Measurements from ENCODE around the gene HTR3E.
"Not testable (repeated sequence)": the region's sequence is repeated elsewhere in the genome, so short reads cannot be mapped to it uniquely, and the experiment has no call there.

The HTR3E gene, protein sequence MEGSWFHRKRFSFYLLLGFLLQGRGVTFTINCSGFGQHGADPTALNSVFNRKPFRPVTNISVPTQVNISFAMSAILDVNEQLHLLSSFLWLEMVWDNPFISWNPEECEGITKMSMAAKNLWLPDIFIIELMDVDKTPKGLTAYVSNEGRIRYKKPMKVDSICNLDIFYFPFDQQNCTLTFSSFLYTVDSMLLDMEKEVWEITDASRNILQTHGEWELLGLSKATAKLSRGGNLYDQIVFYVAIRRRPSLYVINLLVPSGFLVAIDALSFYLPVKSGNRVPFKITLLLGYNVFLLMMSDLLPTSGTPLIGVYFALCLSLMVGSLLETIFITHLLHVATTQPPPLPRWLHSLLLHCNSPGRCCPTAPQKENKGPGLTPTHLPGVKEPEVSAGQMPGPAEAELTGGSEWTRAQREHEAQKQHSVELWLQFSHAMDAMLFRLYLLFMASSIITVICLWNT

GRCh38 chr3:184096811-184097383 lies at the start of gene HTR3E:
Gene HTR3E (plus strand): TSS chr3:184097064. CDS start chr3:184097530, 466 bp downstream.
- DNase-seq (ENCODE audit: low spot score) = no peak

DNA sequence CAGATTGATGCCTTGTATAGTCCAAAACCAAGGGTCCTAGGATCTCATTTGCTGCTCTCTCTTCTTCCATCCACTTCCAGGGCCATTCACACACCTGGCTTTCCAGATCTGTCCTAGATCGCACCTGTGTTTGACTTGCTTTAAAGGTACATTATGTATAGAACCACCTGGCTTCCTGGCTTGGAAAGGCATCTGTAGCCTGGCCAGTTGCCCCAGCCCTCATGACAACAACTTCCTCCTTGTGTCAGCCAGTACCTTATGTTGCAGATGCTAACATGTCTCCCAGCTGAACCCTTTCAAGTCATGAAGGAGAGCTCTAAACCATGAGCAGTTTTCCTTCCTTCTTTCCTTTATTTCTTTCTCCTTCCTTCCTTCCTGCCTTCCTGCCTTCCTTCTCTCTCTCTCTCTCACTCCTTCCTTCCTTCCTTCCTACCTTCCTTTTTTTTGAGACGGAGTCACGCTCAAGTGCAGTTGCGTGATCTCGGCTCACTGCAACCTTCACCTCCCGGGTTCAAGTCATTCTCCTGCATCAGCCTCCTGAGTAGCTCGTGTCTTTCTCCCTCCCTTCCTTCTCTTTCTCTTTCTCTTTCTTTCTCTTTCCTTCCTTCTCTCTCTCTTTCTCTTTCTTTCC lies 46.5 kb upstream of the HTR3E start:
- no peak for DNase-seq (ENCODE audit: low spot score)

GRCh38 chr3:184052767-184053166 lies 44.1 kb upstream of the HTR3E start, which contains the start of gene HTR3C:
Gene HTR3C (plus strand): TSS chr3:184053047. CDS start chr3:184053081, 34 bp downstream.
- no peak for DNase-seq (ENCODE audit: low spot score)

DNA sequence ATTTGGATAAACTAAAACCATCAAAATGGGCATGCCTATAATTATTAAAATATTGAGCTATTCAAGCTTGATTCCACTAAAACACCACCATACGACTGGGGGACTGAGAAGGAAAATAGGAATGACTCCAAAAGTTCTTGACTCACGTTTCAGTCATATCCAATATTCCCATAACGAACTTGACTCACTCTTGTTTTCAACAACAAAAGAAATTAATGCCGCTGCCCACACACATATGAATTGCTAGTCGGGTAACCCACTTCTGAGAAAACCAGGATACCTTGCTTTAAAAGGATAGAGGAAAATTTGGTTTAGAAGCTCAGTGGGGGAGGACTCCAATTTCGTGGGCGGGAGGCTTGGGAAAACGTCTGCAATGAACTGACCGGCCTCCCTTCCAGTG lies 38.8 kb upstream of the HTR3E start:
- DNase-seq (ENCODE audit: low spot score) = no peak

DNA sequence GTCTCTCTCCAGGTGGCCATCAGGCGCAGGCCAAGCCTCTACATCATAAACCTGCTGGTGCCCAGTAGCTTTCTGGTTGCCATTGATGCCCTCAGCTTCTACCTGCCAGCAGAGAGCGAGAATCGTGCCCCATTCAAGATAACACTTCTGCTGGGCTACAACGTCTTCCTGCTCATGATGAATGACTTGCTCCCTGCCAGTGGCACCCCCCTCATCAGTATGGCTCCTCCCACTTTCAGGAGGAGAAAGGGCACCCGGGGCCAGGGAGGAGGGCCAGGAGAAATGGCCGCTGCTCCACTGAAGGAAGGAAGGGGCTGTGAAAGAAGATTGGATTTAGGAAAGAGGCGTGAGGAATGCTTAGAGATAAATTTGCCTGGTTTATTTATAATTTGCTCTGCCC lies 37.4 kb upstream of the HTR3E start:
- DNase-seq (ENCODE audit: low spot score) = no peak

DNA sequence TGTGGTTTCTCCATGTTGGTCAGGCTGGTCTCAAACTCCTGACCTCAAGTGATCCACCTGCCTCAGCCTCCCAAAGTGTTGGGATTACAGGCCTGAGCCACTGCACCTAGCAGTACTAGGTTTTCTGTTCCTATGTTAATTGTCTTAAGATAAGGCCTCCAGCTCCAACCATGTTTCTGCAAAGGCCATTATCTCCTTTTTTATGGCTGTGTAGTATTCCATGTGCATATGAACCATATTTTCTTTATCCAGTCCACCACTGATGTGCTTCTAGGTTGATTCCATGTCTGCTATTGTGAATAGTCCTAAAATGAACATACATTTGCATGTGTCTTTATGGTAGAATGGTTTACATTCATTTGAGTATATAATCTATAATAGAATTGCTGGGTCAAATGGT lies 34.2 kb upstream of the HTR3E start:
- DNase-seq (ENCODE audit: low spot score) = no peak

DNA sequence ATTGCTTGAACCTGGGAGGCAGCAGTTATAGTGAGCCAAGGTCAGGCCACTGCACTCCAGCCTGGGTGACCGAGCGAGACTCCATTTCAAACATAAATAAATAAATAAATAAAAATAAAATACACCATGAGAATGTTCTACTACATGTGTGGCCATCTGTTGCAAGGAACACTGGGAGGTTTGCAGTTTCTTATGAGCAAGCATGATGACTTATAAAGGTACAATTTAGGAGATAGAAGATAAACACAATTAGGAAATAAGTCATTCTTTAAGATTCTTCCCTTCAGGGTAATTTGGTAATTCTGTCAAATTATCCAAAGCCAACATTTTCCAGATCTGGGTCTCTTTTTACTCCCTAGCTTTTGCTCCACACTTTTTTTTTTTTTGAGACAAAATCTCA lies 30.7 kb upstream of the HTR3E start:
- DNase-seq (ENCODE audit: low spot score) = no peak

DNA sequence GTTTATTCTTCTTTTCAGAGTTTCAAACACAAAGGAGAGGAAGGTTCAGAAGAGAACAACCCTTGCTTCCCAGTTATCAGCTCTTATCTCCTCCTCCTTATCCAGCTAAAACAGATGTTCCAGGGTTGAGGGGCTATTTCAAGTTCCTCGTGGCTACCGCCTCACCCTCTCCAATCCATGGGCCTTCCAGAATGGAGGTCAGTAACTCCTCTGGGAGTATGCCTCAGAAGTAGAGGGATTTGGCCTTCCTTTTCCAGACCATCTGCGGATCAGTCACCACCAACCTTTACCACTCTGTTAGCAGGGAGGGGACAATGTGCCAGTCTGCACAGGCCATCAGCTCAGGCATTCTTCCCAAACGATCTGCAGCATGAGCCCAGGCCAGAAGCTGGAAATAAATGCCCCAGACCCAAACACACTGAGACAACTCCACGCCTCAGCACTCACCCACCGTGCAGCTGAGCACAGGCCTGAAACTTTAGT lies 29.2 kb upstream of the HTR3E start:
- no peak for DNase-seq (ENCODE audit: low spot score)

GRCh38 chr3:184068344-184068743 lies 28.5 kb upstream of the HTR3E start:
- DNase-seq (ENCODE audit: low spot score) = no peak

DNA sequence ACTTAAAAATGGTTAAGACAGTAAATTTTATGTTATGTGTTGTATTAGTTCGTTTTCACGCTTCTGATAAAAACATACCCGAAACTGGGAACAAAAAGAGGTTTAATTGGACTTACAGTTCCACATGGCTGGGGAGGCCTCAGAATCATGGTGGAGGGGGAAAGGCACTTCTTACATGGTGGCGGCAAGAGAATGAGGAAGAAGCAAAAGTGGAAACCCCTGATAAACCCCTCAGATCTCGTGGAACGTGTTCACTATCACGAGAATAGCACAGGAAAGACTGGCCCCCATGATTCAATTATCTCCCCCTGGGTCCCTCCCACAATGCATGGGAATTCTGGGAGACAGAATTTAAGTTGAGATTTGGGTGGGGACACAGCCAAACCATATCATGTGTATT lies 25.7 kb upstream of the HTR3E start:
- not testable (repeated sequence) for DNase-seq (ENCODE audit: low spot score)

- no peak for DNase-seq (ENCODE audit: low spot score)
Measured at GRCh38 chr3:184073621-184074020, 23.2 kb upstream of the HTR3E start.

GRCh38 chr3:184075901-184076300 lies 21.0 kb upstream of the HTR3E start:
- no peak for DNase-seq (ENCODE audit: low spot score)

DNA sequence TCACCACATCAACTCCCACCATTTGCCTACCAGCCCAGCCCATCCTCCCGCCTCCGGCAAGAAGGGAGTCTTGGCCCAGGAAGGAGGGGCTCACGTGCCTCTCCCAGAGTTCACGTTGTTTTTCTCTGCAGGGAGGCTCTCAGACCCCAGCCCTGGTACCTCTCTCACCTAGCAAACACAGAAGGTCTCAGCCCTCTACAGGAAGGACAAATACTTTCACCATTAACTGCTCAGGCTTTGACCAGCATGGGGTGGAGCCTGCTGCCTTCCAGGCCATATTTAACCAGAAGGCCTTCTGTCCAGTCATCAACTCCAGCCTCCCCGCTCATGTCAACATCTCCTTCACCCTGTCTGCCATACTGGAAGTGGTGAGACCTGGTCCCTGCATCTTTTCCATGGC lies 19.0 kb upstream of the HTR3E start:
- no peak for DNase-seq (ENCODE audit: low spot score)

DNA sequence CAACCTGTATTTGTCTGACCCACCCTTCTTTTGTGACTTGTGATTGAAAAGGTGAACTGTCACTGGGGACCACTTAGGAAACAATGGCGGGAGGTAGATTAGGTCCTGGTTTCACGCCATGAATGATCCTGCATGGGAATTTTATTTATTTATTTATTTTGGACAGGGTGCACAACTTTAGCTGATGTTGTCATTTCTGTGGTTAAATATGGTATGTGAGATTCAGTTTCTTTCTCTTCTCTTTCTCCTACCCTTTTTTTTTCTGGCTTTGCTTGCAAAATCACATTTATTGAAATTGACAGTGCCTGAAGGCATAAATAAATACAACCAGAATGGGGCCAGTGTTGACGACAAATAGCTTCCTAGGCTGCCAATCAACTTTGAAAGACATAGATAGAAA lies 18.0 kb upstream of the HTR3E start:
- no peak for DNase-seq (ENCODE audit: low spot score)

GRCh38 chr3:184081116-184081830 lies 15.6 kb upstream of the HTR3E start:
- no peak for DNase-seq (ENCODE audit: low spot score)

GRCh38 chr3:184082034-184082433 lies 14.8 kb upstream of the HTR3E start:
- no peak for DNase-seq (ENCODE audit: low spot score)

DNA sequence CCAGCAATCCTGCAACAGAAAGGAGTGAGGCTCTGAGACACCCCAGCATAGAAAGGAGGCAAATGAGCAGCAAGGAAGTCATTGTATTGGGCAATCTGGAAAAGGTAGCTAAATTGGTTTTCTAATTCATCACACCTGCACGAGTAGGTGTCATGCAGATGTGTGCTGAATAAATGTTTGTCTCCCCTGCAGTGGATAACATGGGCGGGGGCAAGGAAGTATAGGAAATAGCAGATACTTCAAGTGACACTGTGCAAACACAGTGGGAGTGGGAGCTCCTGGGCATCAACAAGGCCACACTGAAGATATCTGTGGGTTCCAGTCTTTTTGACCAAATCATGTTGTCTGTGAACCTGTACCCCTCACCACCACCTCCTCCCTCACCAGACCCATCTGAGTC lies 14.4 kb upstream of the HTR3E start:
- no peak for DNase-seq (ENCODE audit: low spot score)

DNA sequence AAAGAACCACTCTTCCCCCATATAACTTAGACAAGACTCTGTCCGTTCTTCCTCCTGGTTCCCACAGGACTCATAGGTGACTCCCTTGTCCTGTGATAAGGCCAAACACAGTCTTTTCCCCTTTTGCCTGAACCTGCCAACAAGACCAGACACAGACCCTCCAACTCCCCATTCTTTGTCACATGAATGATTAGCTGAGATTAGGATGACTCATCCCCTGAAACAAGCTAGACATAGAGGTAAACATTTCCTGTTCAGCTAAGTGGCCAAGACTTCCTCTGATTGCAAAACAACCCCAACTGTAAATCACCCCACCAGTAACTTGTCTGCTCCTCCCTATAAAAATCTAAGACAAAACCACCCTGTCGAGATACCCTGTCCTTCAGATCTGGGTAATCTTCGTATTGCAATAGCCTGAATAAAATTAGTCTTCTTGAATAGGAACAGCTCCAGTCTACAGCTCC lies 11.4 kb upstream of the HTR3E start:
- DNase-seq (ENCODE audit: low spot score) = no peak

GRCh38 chr3:184092199-184092598 lies 4.7 kb upstream of the HTR3E start:
- no peak for DNase-seq (ENCODE audit: low spot score)

GRCh38 chr3:184097556-184097955 lies 692 bp downstream of the HTR3E start:
- no peak for DNase-seq (ENCODE audit: low spot score)

DNA sequence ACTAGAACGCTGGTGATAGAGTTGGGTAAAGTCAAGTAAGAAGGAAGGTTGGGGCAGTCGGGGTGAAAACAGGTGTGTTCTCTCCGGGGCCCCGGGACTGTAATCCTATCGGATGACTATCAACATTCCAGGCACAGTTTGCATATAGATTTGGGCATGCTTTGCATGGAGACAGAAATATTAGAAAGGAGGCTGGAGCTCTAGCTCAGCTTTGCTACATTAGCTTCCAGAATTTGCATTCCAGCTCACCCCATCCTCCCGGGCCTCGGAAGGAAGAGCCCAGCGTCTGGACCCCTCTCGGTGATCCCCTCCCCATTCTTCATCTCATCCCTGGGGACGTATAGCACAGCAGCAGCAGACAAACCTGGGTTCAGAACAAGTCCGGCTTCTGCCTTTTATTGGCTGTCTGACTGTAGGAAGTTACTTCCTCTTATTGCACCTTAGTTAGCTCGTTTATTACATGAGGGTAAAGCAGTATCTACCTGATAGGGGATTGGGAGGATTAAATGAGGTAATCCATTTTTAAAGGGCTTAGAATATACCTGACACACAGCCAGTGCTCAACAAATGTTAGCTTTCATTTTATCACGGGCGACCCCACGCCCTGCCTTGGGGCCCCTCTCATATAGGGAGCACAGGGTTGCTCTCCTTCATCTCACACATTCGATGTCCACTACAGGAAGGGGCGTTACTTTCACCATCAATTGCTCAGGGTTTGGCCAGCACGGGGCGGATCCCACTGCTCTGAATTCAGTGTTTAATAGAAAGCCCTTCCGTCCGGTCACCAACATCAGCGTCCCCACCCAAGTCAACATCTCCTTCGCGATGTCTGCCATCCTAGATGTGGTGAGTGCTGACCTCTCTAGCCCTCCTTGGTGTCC lies 3.2 kb downstream of the HTR3E start:
- no peak for DNase-seq (ENCODE audit: low spot score)

Measured in AG08396 (cell line).